A204.1 (cell line): ENCODE measurements around the gene PRIMA1.
"Not testable (repeated sequence)": the region's sequence is repeated elsewhere in the genome, so short reads cannot be mapped to it uniquely, and the experiment has no call there.

Experiments
- FAIRE-seq: peaks from 2 replicates; lab custom pipeline; 2012; peaks lifted over from hg19 to GRCh38; lab: Jason Lieb, UNC

Gene PRIMA1

GRCh38 chr14:93788293-93788542, at the start of gene PRIMA1:
Gene PRIMA1, minus strand, starts transcription at chr14:93788485. Its CDS starts 767 bp downstream, at chr14:93787718.
- FAIRE-seq, result no peak

- no peak for FAIRE-seq
Measured at GRCh38 chr14:93834699-93835371, 46.5 kb upstream of the PRIMA1 start.

GRCh38 chr14:93832665-93833064, 44.4 kb upstream of the PRIMA1 start:
- FAIRE-seq, result no peak

- FAIRE-seq, result no peak
Measured at GRCh38 chr14:93832081-93832480, 43.8 kb upstream of the PRIMA1 start.

GRCh38 chr14:93830753-93831461, 42.6 kb upstream of the PRIMA1 start:
- no peak for FAIRE-seq

- FAIRE-seq, result no peak
Measured at GRCh38 chr14:93829839-93830481, 41.7 kb upstream of the PRIMA1 start.

GRCh38 chr14:93825235-93825553, 36.9 kb upstream of the PRIMA1 start:
- no peak for FAIRE-seq

- no peak for FAIRE-seq
Measured at GRCh38 chr14:93824518-93825234, 36.4 kb upstream of the PRIMA1 start.

- FAIRE-seq, result no peak
Measured at GRCh38 chr14:93824076-93824475, 35.8 kb upstream of the PRIMA1 start.

- FAIRE-seq, result no peak
Measured at GRCh38 chr14:93821051-93821450, 32.8 kb upstream of the PRIMA1 start.

GRCh38 chr14:93818857-93819256, 30.6 kb upstream of the PRIMA1 start:
- no peak for FAIRE-seq

- no peak for FAIRE-seq
Measured at GRCh38 chr14:93811676-93812075, 23.4 kb upstream of the PRIMA1 start.

- no peak for FAIRE-seq
Measured at GRCh38 chr14:93811020-93811419, 22.7 kb upstream of the PRIMA1 start.

GRCh38 chr14:93809491-93810420, 21.5 kb upstream of the PRIMA1 start:
- FAIRE-seq, result not testable (repeated sequence)

GRCh38 chr14:93804654-93805053, 16.4 kb upstream of the PRIMA1 start:
- FAIRE-seq, result no peak

GRCh38 chr14:93803408-93804318, 15.4 kb upstream of the PRIMA1 start:
- FAIRE-seq, result no peak

GRCh38 chr14:93799989-93800921, 12.0 kb upstream of the PRIMA1 start:
- FAIRE-seq, result no peak

- no peak for FAIRE-seq
Measured at GRCh38 chr14:93799617-93799988, 11.3 kb upstream of the PRIMA1 start.

- no peak for FAIRE-seq
Measured at GRCh38 chr14:93797536-93797935, 9.3 kb upstream of the PRIMA1 start.

GRCh38 chr14:93797071-93797470, 8.8 kb upstream of the PRIMA1 start:
- no peak for FAIRE-seq
